GM12878 (cell line): ENCODE results near the gene HMCN2. TPM values are rescaled to one million over a fixed set of nuclear protein-coding genes. Genes with fewer than 3 reads are reported as not detected.

ENCODE experiments used
- ATAC-seq: fragments of 200-7000 bp; cut with Tn5 transposase; 3 replicates; pipeline ENCODE4 v1.9.1; 2020; ENCODE audit warnings: mild to moderate bottlenecking, moderate library complexity
- BruUV-seq: library from RNA; stranded (reverse); fragments of 400-500 nt; replicated peaks from 2 replicates; lab custom pipeline; 2021; lab: Mats Ljungman, UMichigan
- CTCF ChIA-PET: fragments of 300-600 bp; sonication (Branson Sonifier 250); formaldehyde crosslinking; extraction: SDS; loops from one replicate; lab custom pipeline; 2021; ENCODE audit warnings: inconsistent platforms; lab: Yijun Ruan, JAX
- POLR2A ChIA-PET: fragments of 350-600 bp; formaldehyde crosslinking; extraction: SDS; loops from one replicate; lab custom pipeline; 2021; ENCODE audit warnings: inconsistent platforms; lab: Charles Lee
- RAD21 ChIA-PET: fragments of 300-600 bp; sonication (Branson Sonifier 250); formaldehyde crosslinking; loops from one replicate; lab custom pipeline; 2023; ENCODE audit warnings: antibody characterized with exemption; ENCODE audit not compliant: unreplicated experiment; lab: Charles Lee
- SMC1A ChIA-PET: fragments of 300-600 bp; sonication (Branson Sonifier 250); formaldehyde crosslinking; loops from one replicate; lab custom pipeline; 2023; ENCODE audit not compliant: unreplicated experiment, uncharacterized antibody; lab: Charles Lee
- DNase-seq: peaks from one replicate; pipeline ENCODE4 v3.0.0-alpha.2; 2011; ENCODE audit warnings: low read depth, low spot score
- FAIRE-seq: peaks from 3 replicates; lab custom pipeline; 2011; peaks lifted over from hg19 to GRCh38; lab: Jason Lieb, UNC
- H2AFZ ChIP-seq: 2 replicates; pipeline ENCODE4 v1.6.0; 2011; ENCODE audit warnings: low read depth, low read length, control low read depth; ENCODE audit not compliant: control insufficient read depth
- H3K27ac ChIP-seq: 2 replicates; pipeline ENCODE4 v1.5.1; 2011; ENCODE audit warnings: control low read depth; ENCODE audit not compliant: control insufficient read depth, insufficient read depth
- H3K27me3 ChIP-seq, 2 experiments: replicated peaks in 1 of 2; 2 replicates each; pipeline versions ENCODE4 v1.6.0 to v1.6.1; 2011; ENCODE audit warnings: low read length in 1 of 2; ENCODE audit not compliant: control insufficient read depth in 2 of 2, insufficient read depth in 2 of 2
- H3K36me3 ChIP-seq, 2 experiments: 2 replicates each; pipeline ENCODE4 v1.5.1; 2011; ENCODE audit warnings: low read length in 1 of 2; ENCODE audit not compliant: control insufficient read depth in 2 of 2, insufficient read depth in 2 of 2
- H3K4me1 ChIP-seq: 2 replicates; pipeline ENCODE4 v1.6.1; 2011; ENCODE audit warnings: mild to moderate bottlenecking, low read length, moderate library complexity, mixed read lengths; ENCODE audit not compliant: control insufficient read depth, insufficient read depth
- H3K4me2 ChIP-seq: 2 replicates; pipeline ENCODE4 v1.6.0; 2011; ENCODE audit warnings: control low read depth; ENCODE audit not compliant: control insufficient read depth, insufficient read depth
- H3K4me3 ChIP-seq: fragments of 200-600 bp; sonication (generic); 2 replicates; pipeline ENCODE4 v1.5.1; 2016
- H3K79me2 ChIP-seq: 2 replicates; pipeline ENCODE4 v1.6.0; 2011; ENCODE audit warnings: low read length; ENCODE audit not compliant: control insufficient read depth, insufficient read depth
- H3K9ac ChIP-seq: 2 replicates; pipeline ENCODE4 v1.8.0; 2011; ENCODE audit warnings: low read length, control low read depth, mixed read lengths; ENCODE audit not compliant: control insufficient read depth, insufficient read depth
- H3K9me3 ChIP-seq: replicated peaks from 3 replicates; pipeline ENCODE4 v1.5.1; 2011; ENCODE audit warnings: mild to moderate bottlenecking, low read length; ENCODE audit not compliant: control insufficient read depth, insufficient read depth
- H4K20me1 ChIP-seq: 2 replicates; pipeline ENCODE4 v1.6.0; 2011; ENCODE audit not compliant: control insufficient read depth, insufficient read depth
- CHD1 ChIP-seq: IDR thresholded peaks from 2 replicates; pipeline ENCODE4 v1.6.1; 2012; ENCODE audit warnings: low read depth, low read length, improper control_type of control experiment
- EZH2 ChIP-seq: IDR thresholded peaks from 2 replicates; pipeline ENCODE4 v1.6.1; 2012; ENCODE audit warnings: low read depth, mild to moderate bottlenecking, control low read depth, inconsistent platforms, low read length, borderline replicate concordance; ENCODE audit not compliant: control insufficient read depth
- FOXM1 ChIP-seq: IDR thresholded peaks from 2 replicates; pipeline ENCODE4 v1.6.1; 2012; ENCODE audit warnings: low read depth, mild to moderate bottlenecking, inconsistent platforms, low read length, moderate library complexity
- IRF3 ChIP-seq: fragments of 450-650 bp; IDR thresholded peaks from 2 replicates; pipeline ENCODE4 v1.6.1; 2014; ENCODE audit warnings: mild to moderate bottlenecking
- KDM1A ChIP-seq: fragments of 200-600 bp; sonication (generic); IDR thresholded peaks from 2 replicates; pipeline ENCODE4 v1.6.1; 2016; ENCODE audit warnings: borderline replicate concordance
- PAX5 ChIP-seq: IDR thresholded peaks from 2 replicates; pipeline ENCODE4 v1.6.1; 2011; ENCODE audit warnings: low read depth, low read length, borderline replicate concordance
- POLR2AphosphoS2 ChIP-seq: IDR thresholded peaks from 2 replicates; pipeline ENCODE4 v1.6.1; 2011; ENCODE audit warnings: low read depth, mild to moderate bottlenecking, low read length, improper control_type of control experiment, moderate library complexity
- RBBP5 ChIP-seq: fragments of 200-600 bp; sonication (generic); conservative IDR thresholded peaks from 2 replicates; pipeline ENCODE4 v1.6.1; 2016
- YY1 ChIP-seq: IDR thresholded peaks from 2 replicates; pipeline ENCODE4 v1.6.1; 2011; ENCODE audit warnings: low read depth, mild to moderate bottlenecking, low read length
- WGBS: methylation state at CpG from one replicate; pipeline ENCODE4 v1.1.6; 2016; ENCODE audit warnings: low lambda C conversion rate; ENCODE audit not compliant: insufficient replicate concordance, insufficient coverage; ENCODE audit errors: missing lambda C conversion rate; 5-methylcytosine and 5-hydroxymethylcytosine counted together
- in situ Hi-C: fragments of 300-500 bp; cut with MboI; formaldehyde crosslinking; loops from 9 replicates; pipeline ENCODE4 v1.14.3; 2018; ENCODE audit warnings: mixed read lengths
- intact Hi-C: fragments of 100-400 bp; cut with micrococcal nuclease; formaldehyde crosslinking; loops from one replicate; pipeline ENCODE4 v1.14.2; 2022; ENCODE audit not compliant: unreplicated experiment
- polyA plus RNA-seq, 11 experiments: library from polyadenylated mRNA; depleted of rRNA in 4 of 11; unstranded in 6 of 11; stranded (reverse) in 5 of 11; fragments of >200 nt; fragmentation: Nextera tagmentation in 4 of 11; fragmentation: Illumina TruSeq in 1 of 11; extraction: Ambion mirVana in 4 of 11; extraction: Trizol in 1 of 11; gene quantifications; 1 replicate in 1 of 11; 2 replicates in 10 of 11; pipeline versions ENCODE4 v1.2.1 to v1.2.3, GENCODE V29; 2011 to 2016; ENCODE audit warnings: inconsistent platforms in 2 of 11, missing spikeins in 2 of 11, low read depth in 1 of 11
- total RNA-seq, 4 experiments: library from RNA; depleted of rRNA in 3 of 4; stranded (reverse); fragments of >200 nt in 3 of 4; fragmentation: Illumina TruSeq in 1 of 4; extraction: Trizol in 1 of 4; gene quantifications; 2 replicates each; pipeline versions ENCODE4 v1.2.1 to v1.2.3, GENCODE V29; 2013 to 2021

HMCN2 gene
- total and polyA plus RNA-seq, 10 of the 15 experiments (the other 5 are each of a cell fraction or from before 2014, with no cell fraction given) = 0.04 TPM; not detected in 9

GRCh38 chr9:130287736-130288135 is 22.2 kb downstream of the HMCN2 start:
- Histone ChIP-seq H3K36me3 (no peaks in the 10 kb centered on the region), H3K79me2 (no peaks in the 10 kb centered on the region), H3K9me3 (no peaks in the 10 kb centered on the region), H3K9ac (no peak overlapping the region), H3K27ac (no peak overlapping the region), H2AFZ (no peak overlapping the region), H4K20me1 (no peaks in the 10 kb centered on the region), H3K4me1 (no peaks in the 10 kb centered on the region), H3K4me3 (no peak overlapping the region), H3K4me2 (no peak overlapping the region), H3K27me3 (peaks cover 1 to 3% of the 10 kb centered on the region in 2 experiments; a peak in 2 of 4 replicates)
- ChIA-PET RAD21 (no interaction called here), SMC1A (no interaction called here), POLR2A (no interaction called here), CTCF (no interaction called here)
- intact Hi-C loops = no loop called here
- in situ Hi-C loops = no loop called here
- no TSS peak for BruUV-seq
- WGBS = 16% methylated on average over 6 of the region's 6 CpGs
- DNase-seq (no peak), FAIRE-seq (no peak), ATAC-seq (no peak)
- TF ChIP-seq PAX5 (no peak), POLR2AphosphoS2 (no peak), KDM1A (no peak), EZH2 (no peak), RBBP5 (no peak), FOXM1 (no peak), CHD1 (no peak)

GRCh38 chr9:130288393-130288792 is 22.8 kb downstream of the HMCN2 start:
- H3K4me1 ChIP-seq = no peaks in the 10 kb centered on the region
- intact Hi-C loops (no loop called here), in situ Hi-C loops (no loop called here)
- SMC1A ChIA-PET = no interaction called here
- no peaks in the 10 kb centered on the region for H3K9me3 ChIP-seq
- CTCF ChIA-PET = no interaction called here
- no peak overlapping the region for H3K4me2 ChIP-seq
- no TSS peak for BruUV-seq
- no peak overlapping the region for H3K9ac ChIP-seq
- FAIRE-seq (no peak), ATAC-seq (no peak), DNase-seq (no peak)
- H4K20me1 ChIP-seq = no peaks in the 10 kb centered on the region
- 27% methylated on average over 6 of the region's 6 CpGs for WGBS
- H3K36me3 ChIP-seq = no peaks in the 10 kb centered on the region
- RAD21 ChIA-PET = no interaction called here
- H3K4me3 ChIP-seq = no peak overlapping the region
- POLR2A ChIA-PET = no interaction called here
- no peaks in the 10 kb centered on the region for H3K79me2 ChIP-seq
- H3K27ac ChIP-seq = no peak overlapping the region
- H2AFZ ChIP-seq = no peak overlapping the region
- no peak for TF ChIP-seq YY1
- TF ChIP-seq IRF3 = no peak
- H3K27me3 ChIP-seq = peaks cover 1 to 3% of the 10 kb centered on the region in 2 experiments; a peak in 2 of 4 replicates
